Gastrocnemius medialis (tissue), 4 donors: Measurements from ENCODE around the gene PNCK. TPM values are rescaled to one million over a fixed set of nuclear protein-coding genes. Genes with fewer than 3 reads are reported as not detected.

Experiments
- ATAC-seq, 2 donors: fragments of 150-250 bp; one replicate each; pipeline ENCODE4 v1.9.1; 2016
- DNase-seq, 2 donors: peaks; one replicate each; pipeline ENCODE4 v3.0.0-alpha.2; 2019
- H3K27ac ChIP-seq, 4 donors: fragments of 200-600 bp; sonication (generic); 1 replicate in 1 of 4; 2 replicates in 3 of 4; pipeline ENCODE4 v1.5.1; 2016 to 2018; ENCODE audit warnings: mild to moderate bottlenecking in 2 of 4, moderate library complexity in 1 of 4
- H3K27me3 ChIP-seq, 3 donors: fragments of 200-600 bp; sonication (generic) in 2 of 3; 1 replicate in 1 of 3; 2 replicates in 2 of 3; pipeline versions ENCODE4 v1.5.1 to v1.6.0; 2016 to 2019; ENCODE audit warnings: mild to moderate bottlenecking in 1 of 3, moderate library complexity in 1 of 3
- H3K36me3 ChIP-seq, 2 donors: fragments of 200-600 bp; sonication (generic) in 1 of 2; one replicate each; pipeline ENCODE4 v1.5.1; 2017 to 2018
- H3K4me1 ChIP-seq, 2 donors: fragments of 200-600 bp; sonication (generic) in 1 of 2; one replicate each; pipeline ENCODE4 v1.5.1; 2016 to 2017; ENCODE audit warnings: mild to moderate bottlenecking in 2 of 2
- H3K4me3 ChIP-seq, 4 donors: fragments of 200-600 bp; sonication (generic) in 3 of 4; 1 replicate in 1 of 4; 2 replicates in 3 of 4; pipeline ENCODE4 v1.5.1; 2016 to 2019; ENCODE audit warnings: mild to moderate bottlenecking in 2 of 4
- H3K9me3 ChIP-seq, 3 donors: fragments of 200-600 bp; sonication (generic) in 2 of 3; 1 replicate in 1 of 3; 2 replicates in 2 of 3; pipeline ENCODE4 v1.5.1; 2016 to 2019
- POLR2A ChIP-seq, 2 donors: fragments of 450-650 bp; IDR thresholded peaks; one replicate each; pipeline ENCODE4 v1.6.1; 2017; ENCODE audit warnings: antibody characterized with exemption in 2 of 2, mild to moderate bottlenecking in 2 of 2, moderate library complexity in 2 of 2
- in situ Hi-C, 4 donors: fragments of 200-750 bp; cut with MboI; loops; one replicate each; pipeline versions ENCODE4 v1.15.0 to v1.8.0; 2017; ENCODE audit warnings: low sequenced_read_pairs in 4 of 4
- intact Hi-C: fragments of 100-400 bp; cut with DNase I; formaldehyde crosslinking; loops from one replicate; pipeline ENCODE4 v1.15.1; 2023; ENCODE audit warnings: low total_unique reads
- total RNA-seq, 4 donors: library from RNA; depleted of rRNA; stranded (reverse); fragments of >200 nt; gene quantifications; one replicate each; pipeline versions ENCODE4 v1.1.0 to v1.2.3, GENCODE V29; 2016
- TF ChIP-seq, protein P1 (sequence below), 5 experiments: fragments of 450-650 bp in 3 of 5; fragments of 200-600 bp in 2 of 5; sonication (generic) in 2 of 5; IDR thresholded peaks in 4 of 5; conservative IDR thresholded peaks in 1 of 5; 1 replicate in 4 of 5; 2 replicates in 1 of 5; pipeline ENCODE4 v1.5.1; 2016 to 2019; ENCODE audit warnings: antibody characterized with exemption in 5 of 5, mild to moderate bottlenecking in 3 of 5, moderate library complexity in 3 of 5

PNCK gene
- total RNA-seq, 4 donors from 2014 or later: 0.98 to 1.6 TPM; not detected in 2

DNA sequence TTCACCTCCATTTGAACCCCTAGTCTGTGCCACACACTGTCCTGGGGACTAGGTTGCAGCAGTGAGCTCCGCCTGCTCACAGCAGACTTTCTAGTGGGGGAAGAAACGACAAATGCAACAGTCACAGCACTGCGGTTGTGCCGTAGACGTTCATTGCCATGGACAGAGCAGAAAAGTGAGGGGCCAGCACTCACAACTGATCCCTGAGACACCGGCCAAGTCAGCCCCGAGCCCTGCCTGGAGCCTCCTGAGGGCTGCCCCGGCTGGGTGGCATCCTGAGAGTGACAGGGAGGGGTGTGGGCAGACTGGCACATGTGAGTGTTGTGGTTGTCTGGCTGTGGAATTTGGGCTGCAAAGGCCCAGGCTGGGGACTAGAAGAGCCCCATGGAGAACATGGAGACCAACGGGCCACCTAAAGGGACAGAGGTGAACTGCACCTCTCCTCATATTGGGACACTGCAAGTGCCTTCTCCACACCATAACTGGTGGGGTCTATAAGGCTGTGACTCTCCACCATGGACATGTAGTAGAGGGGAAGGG, 22.0 kb downstream of the PNCK start:
- in situ Hi-C loops: loop anchor here in 1 of 4 donors (25.0 kb wide), 1 partner anchor 689 kb away; no protein-coding TSS in a partner anchor
- no peak for TF ChIP-seq POLR2A (IDR thresholded peaks at IDR 0.05)
- TF ChIP-seq, protein P1, sequence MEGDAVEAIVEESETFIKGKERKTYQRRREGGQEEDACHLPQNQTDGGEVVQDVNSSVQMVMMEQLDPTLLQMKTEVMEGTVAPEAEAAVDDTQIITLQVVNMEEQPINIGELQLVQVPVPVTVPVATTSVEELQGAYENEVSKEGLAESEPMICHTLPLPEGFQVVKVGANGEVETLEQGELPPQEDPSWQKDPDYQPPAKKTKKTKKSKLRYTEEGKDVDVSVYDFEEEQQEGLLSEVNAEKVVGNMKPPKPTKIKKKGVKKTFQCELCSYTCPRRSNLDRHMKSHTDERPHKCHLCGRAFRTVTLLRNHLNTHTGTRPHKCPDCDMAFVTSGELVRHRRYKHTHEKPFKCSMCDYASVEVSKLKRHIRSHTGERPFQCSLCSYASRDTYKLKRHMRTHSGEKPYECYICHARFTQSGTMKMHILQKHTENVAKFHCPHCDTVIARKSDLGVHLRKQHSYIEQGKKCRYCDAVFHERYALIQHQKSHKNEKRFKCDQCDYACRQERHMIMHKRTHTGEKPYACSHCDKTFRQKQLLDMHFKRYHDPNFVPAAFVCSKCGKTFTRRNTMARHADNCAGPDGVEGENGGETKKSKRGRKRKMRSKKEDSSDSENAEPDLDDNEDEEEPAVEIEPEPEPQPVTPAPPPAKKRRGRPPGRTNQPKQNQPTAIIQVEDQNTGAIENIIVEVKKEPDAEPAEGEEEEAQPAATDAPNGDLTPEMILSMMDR (IDR thresholded peaks at IDR 0.05 in 4 of 5, conservative IDR thresholded peaks at IDR 0.05 in 1 of 5): no peak
- Histone ChIP-seq H3K4me1 (no peaks in the 10 kb centered on the region), H3K27me3 (peaks cover 0 to 22% (median 3%) of the 10 kb centered on the region in 3 donors), H3K4me3 (no peak overlapping the region), H3K27ac (no peak overlapping the region), H3K36me3 (no peaks in the 10 kb centered on the region), H3K9me3 (no peaks in the 10 kb centered on the region)
- ATAC-seq (no peak), DNase-seq (no peak)
- intact Hi-C loops: no loop called here

DNA sequence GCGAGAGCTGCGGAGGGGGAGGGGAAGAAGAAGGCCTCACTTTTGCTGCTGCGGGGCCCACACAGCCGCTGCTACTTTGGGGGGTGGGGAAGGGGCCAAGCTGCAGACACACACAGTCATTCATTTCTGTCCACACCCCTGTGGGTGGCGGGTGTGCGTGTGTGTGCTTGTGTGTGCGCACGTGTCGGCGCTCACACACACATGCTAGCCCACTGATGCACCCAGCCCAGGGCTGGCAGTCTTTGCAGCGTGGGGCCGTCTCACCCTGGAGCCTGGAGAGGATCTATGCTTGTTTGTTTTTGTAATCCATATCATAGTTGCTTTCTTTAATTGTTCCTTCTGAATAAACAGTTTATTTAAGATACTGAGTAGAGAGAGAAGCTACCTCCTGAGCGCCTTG, 22.7 kb downstream of the PNCK start:
- Histone ChIP-seq H3K4me3 (no peak overlapping the region), H3K4me1 (no peaks in the 10 kb centered on the region), H3K9me3 (no peaks in the 10 kb centered on the region), H3K27me3 (peaks cover 3 to 29% (median 9%) of the 10 kb centered on the region in 3 donors), H3K36me3 (no peaks in the 10 kb centered on the region), H3K27ac (no peak overlapping the region)
- intact Hi-C loops (no loop called here), in situ Hi-C loops (loop anchor here in 1 of 4 donors (25.0 kb wide), 1 partner anchor 689 kb away; no protein-coding TSS in a partner anchor)
- ATAC-seq (no peak), DNase-seq (no peak)
- TF ChIP-seq POLR2A (IDR thresholded peaks at IDR 0.05): no peak
- TF ChIP-seq, protein P1 (IDR thresholded peaks at IDR 0.05 in 4 of 5, conservative IDR thresholded peaks at IDR 0.05 in 1 of 5): no peak

DNA sequence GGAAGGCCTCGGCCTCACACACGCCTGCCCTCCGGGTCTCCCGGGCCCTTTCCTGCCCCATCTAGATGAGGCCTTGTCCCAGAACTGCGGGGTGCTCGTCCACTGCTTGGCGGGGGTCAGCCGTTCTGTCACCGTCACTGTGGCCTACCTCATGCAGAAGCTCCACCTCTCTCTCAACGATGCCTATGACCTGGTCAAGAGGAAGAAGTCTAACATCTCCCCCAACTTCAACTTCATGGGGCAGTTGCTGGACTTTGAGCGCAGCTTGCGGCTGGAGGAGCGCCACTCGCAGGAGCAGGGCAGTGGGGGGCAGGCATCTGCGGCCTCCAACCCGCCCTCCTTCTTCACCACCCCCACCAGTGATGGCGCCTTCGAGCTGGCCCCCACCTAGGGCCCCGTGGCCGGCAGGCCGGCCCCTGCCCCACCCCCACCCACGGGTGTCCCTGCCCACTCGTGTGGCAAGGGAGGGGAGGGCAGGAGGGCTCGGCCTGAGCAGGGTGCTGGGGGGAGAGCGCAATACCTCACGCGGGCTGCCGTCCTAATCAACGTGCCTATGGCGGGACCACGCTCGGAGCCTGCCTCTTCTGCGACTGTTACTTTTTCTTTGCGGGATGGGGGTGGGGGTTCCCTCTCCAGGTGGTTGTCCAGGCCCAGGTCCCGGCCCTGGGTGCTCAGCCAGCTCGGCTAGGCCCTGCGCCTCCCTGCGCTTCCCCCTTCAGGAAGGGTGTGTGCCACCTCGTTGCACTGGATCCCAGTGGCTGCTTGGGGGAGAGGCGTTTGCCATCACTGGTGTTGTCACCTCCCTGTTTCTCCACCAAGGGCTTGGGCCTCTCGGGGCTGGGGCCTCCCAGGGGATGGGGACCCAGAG, 23.5 kb downstream of the PNCK start:
- in situ Hi-C loops: loop anchor here in 1 of 4 donors (25.0 kb wide), 1 partner anchor 688 kb away; no protein-coding TSS in a partner anchor
- Histone ChIP-seq H3K4me3 (no peak overlapping the region), H3K27me3 (peaks cover 7 to 36% (median 17%) of the 10 kb centered on the region in 3 donors), H3K27ac (no peak overlapping the region), H3K36me3 (no peaks in the 10 kb centered on the region), H3K4me1 (no peaks in the 10 kb centered on the region), H3K9me3 (no peaks in the 10 kb centered on the region)
- ATAC-seq (no peak), DNase-seq (no peak)
- TF ChIP-seq, protein P1 (IDR thresholded peaks at IDR 0.05 in 4 of 5, conservative IDR thresholded peaks at IDR 0.05 in 1 of 5): no peak
- TF ChIP-seq POLR2A (IDR thresholded peaks at IDR 0.05): no peak
- intact Hi-C loops: no loop called here

DNA sequence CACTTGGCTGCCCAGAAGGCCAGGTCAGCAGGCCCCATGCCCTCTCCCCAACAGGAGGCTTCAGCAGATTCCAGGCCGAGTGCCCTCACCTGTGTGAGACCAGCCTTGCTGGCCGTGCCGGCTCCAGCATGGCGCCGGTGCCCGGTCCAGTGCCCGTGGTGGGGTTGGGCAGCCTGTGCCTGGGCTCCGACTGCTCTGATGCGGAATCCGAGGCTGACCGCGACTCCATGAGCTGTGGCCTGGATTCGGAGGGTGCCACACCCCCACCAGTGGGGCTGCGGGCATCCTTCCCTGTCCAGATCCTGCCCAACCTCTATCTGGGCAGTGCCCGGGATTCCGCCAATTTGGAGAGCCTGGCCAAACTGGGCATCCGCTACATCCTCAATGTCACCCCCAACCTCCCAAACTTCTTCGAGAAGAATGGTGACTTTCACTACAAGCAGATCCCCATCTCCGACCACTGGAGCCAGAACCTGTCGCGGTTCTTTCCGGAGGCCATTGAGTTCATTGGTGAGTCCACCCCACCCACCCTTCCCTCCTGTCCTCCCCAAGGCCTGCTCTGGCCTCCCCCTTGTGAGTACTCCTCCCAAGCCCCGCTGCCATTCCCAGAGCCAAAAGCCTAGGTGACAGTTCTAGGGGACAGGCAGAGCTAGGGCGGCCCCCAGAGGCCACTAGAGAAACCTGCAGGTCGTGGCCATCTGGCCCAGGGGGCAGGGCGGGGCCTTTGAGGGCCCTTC, 24.3 kb downstream of the PNCK start:
- Histone ChIP-seq H3K27ac (no peak overlapping the region), H3K4me3 (no peak overlapping the region), H3K4me1 (no peaks in the 10 kb centered on the region), H3K36me3 (no peaks in the 10 kb centered on the region), H3K27me3 (peaks cover 7 to 44% (median 23%) of the 10 kb centered on the region in 3 donors), H3K9me3 (no peaks in the 10 kb centered on the region)
- intact Hi-C loops (no loop called here), in situ Hi-C loops (no loop called here)
- TF ChIP-seq, protein P1 (IDR thresholded peaks at IDR 0.05 in 4 of 5, conservative IDR thresholded peaks at IDR 0.05 in 1 of 5): peak in 1 of 5 experiments; percentile 13
- TF ChIP-seq POLR2A (IDR thresholded peaks at IDR 0.05): no peak
- DNase-seq (no peak), ATAC-seq (no peak)
